Measurements from ENCODE around the gene EBI3. TPM values are rescaled to one million over a fixed set of nuclear protein-coding genes. Genes with fewer than 3 reads are reported as not detected.

EBI3 gene
- total and polyA plus RNA-seq, 2 of the 8 experiments (the other 6 are each of a cell fraction or from before 2014, with no cell fraction given): 0.99 to 8.4 TPM

GRCh38 chr19:4267901-4268815 is 38.8 kb downstream of the EBI3 start:
- Histone ChIP-seq H3K79me1 (ENCODE audit: low read depth, low read length) (no peaks in the 10 kb centered on the region), H4K5ac (ENCODE audit: insufficient read length, low read depth, low read length) (no peak overlapping the region), H3K18ac (ENCODE audit: extremely low read depth, low read length) (no peak overlapping the region), H2AFZ (ENCODE audit: low read length) (no peak overlapping the region), H3K79me2 (ENCODE audit: control insufficient read depth in 1 of 2, insufficient read depth in 2 of 2, low read length in 2 of 2) (no peaks in the 10 kb centered on the region), H3K14ac (ENCODE audit: insufficient read length) (no peak overlapping the region), H4K8ac (ENCODE audit: extremely low read depth, insufficient read depth, low read length) (no peak overlapping the region), H2BK15ac (ENCODE audit: low read length) (no peak overlapping the region), H3K27me3 (replicated peaks in 1 of 4; ENCODE audit: control insufficient read depth in 3 of 4, extremely low read depth in 1 of 4, insufficient read depth in 3 of 4, low read length in 3 of 4) (no peaks in the 10 kb centered on the region), H3K9ac (replicated peaks in 1 of 4; ENCODE audit: extremely low read depth in 1 of 4, low read depth in 3 of 4, low read length in 3 of 4) (no peak overlapping the region), H4K20me1 (replicated peaks in 1 of 2; ENCODE audit: control insufficient read depth in 1 of 2, insufficient read depth in 2 of 2, low read length in 2 of 2) (peaks cover 1 to 2% of the 10 kb centered on the region in 2 experiments), H3K4me2 (ENCODE audit: insufficient read depth in 1 of 2, low read depth in 2 of 2, low read length in 2 of 2) (no peak overlapping the region), H2AK5ac (ENCODE audit: low read depth, low read length) (no peak overlapping the region), H2BK12ac (ENCODE audit: low read depth, low read length) (no peak overlapping the region), H3K23me2 (ENCODE audit: low read depth, low read length) (no peaks in the 10 kb centered on the region), H3K56ac (replicated peaks; ENCODE audit: insufficient read length, low read depth, low read length) (no peak overlapping the region), H3K36me3 (ENCODE audit: control insufficient read depth in 2 of 4, insufficient read depth in 4 of 4, low read length in 3 of 4) (peaks cover 2 to 8% (median 5%) of the 10 kb centered on the region in 4 experiments; a peak in 4 of 8 replicates), H3K9me3 (ENCODE audit: insufficient read depth in 2 of 2, low read depth in 1 of 2, low read length in 1 of 2) (no peaks in the 10 kb centered on the region), H3K4me3 (ENCODE audit: extremely low read depth in 1 of 4, insufficient read depth in 2 of 4, low read depth in 3 of 4, low read length in 4 of 4) (no peak overlapping the region), H3K27ac (ENCODE audit: low read depth, low read length) (no peak overlapping the region), H2BK120ac (replicated peaks; ENCODE audit: low read depth, low read length) (no peak overlapping the region), H3K4me1 (replicated peaks in 1 of 4; ENCODE audit: control insufficient read depth in 3 of 4, insufficient read depth in 4 of 4, low read length in 3 of 4) (no peaks in the 10 kb centered on the region; a peak in 1 of 7 replicates), H2BK20ac (ENCODE audit: low read length) (no peak overlapping the region), H4K91ac (replicated peaks; ENCODE audit: insufficient read length, low read length) (no peak overlapping the region), H3K4ac (replicated peaks; ENCODE audit: insufficient read length, low read depth, low read length) (peak overlapping the region; percentile 53), H3K23ac (ENCODE audit: insufficient read length) (no peak overlapping the region), H2BK5ac (ENCODE audit: low read depth, low read length) (no peak overlapping the region)
- WGBS, 2 experiments (ENCODE audit: extremely low coverage in 1 of 2, insufficient coverage in 1 of 2, insufficient read length in 1 of 2, insufficient replicate concordance in 2 of 2, low coverage in 1 of 2, low lambda C conversion rate in 2 of 2, missing lambda C conversion rate in 1 of 2): 96% methylated on average over 29 of the region's 30 CpGs; no CpG with 5 or more reads in 1 of the 2 experiments
- ChIA-PET CTCF (ENCODE audit: partially characterized antibody) (interaction anchor here (0.5 to 14.6 kb wide), 33 partner anchors 9 to 231 kb away, joined by 3 to 311 read pairs (median 8); partner anchors contain the start of genes MPND, STAP2 and TMIGD2), POLR2A (ENCODE audit: partially characterized antibody) (interaction anchor here (0.5 to 5.4 kb wide), 9 partner anchors 11 to 140 kb away, joined by 3 to 36 read pairs (median 3); partner anchors contain the start of genes CHAF1A, MPND and SHD)
- FAIRE-seq: no peak
- no peak for DNase-seq (ENCODE audit: low read depth in 1 of 2, low spot score in 2 of 2)

Measured in H1 (cell line).